Lower leg skin (tissue), 4 donors: ENCODE results near the gene DIP2C. TPM values are rescaled to one million over a fixed set of nuclear protein-coding genes. Genes with fewer than 3 reads are reported as not detected.
"Not testable (repeated sequence)": the region's sequence is repeated elsewhere in the genome, so short reads cannot be mapped to it uniquely, and the experiment has no call there.

Experiments
- DNase-seq, 2 donors: peaks; one replicate each; pipeline ENCODE4 v3.0.0-alpha.2; 2019; ENCODE audit warnings: low spot score in 2 of 2
- H3K4me3 ChIP-seq: fragments of 200-600 bp; sonication (generic); 2 replicates; pipeline ENCODE4 v1.5.1; 2017; ENCODE audit warnings: mild to moderate bottlenecking, low read depth; ENCODE audit not compliant: poor library complexity, severe bottlenecking
- CTCF ChIP-seq, 3 donors: fragments of 450-650 bp; IDR thresholded peaks; one replicate each; pipeline ENCODE4 v1.5.1; 2016; ENCODE audit warnings: antibody characterized with exemption in 3 of 3, mild to moderate bottlenecking in 3 of 3, moderate library complexity in 2 of 3
- POLR2A ChIP-seq, 2 donors: fragments of 450-650 bp; IDR thresholded peaks; one replicate each; pipeline ENCODE4 v1.6.1; 2016 to 2017; ENCODE audit warnings: antibody characterized with exemption in 2 of 2, mild to moderate bottlenecking in 1 of 2, moderate library complexity in 1 of 2
- WGBS, 2 donors: methylation state at CpG; one replicate each; pipeline ENCODE4 v1.1.5; 2018; 5-methylcytosine and 5-hydroxymethylcytosine counted together
- intact Hi-C: fragments of 100-400 bp; cut with DNase I; formaldehyde crosslinking; loops from one replicate; pipeline ENCODE4 v1.15.0; 2023; ENCODE audit warnings: low total_unique reads
- total RNA-seq, 4 donors: library from RNA; depleted of rRNA; stranded (reverse); fragments of >200 nt; gene quantifications; one replicate each; pipeline ENCODE4 v1.1.0, GENCODE V29; 2016

The DIP2C gene
- total RNA-seq, 4 donors from 2014 or later, result 6.2 to 14.7 (median 10.6) TPM

- WGBS, 2 donors, result 79 to 82% methylated on average over 9 of the region's 9 CpGs
- no peak for TF ChIP-seq POLR2A (IDR thresholded peaks at IDR 0.05)
- no peak for TF ChIP-seq CTCF (IDR thresholded peaks at IDR 0.05)
- H3K4me3 ChIP-seq, result no peak overlapping the region
- no peak for DNase-seq
- intact Hi-C loops, result no loop called here
These were observed 261.5 kb downstream of the DIP2C start for GRCh38 chr10:427761-428519.

- intact Hi-C loops, result not testable (repeated sequence)
These were observed 264.1 kb downstream of the DIP2C start for GRCh38 chr10:425365-425764.

GRCh38 chr10:424724-425123 is 264.7 kb downstream of the DIP2C start:
- DNase-seq, intact Hi-C loops, H3K4me3 ChIP-seq: not testable (repeated sequence)
- 80 to 91% methylated on average over 8 to 10 of the region's 11 CpGs for WGBS, 2 donors

More at GRCh38 chr10:425365-425764, 264.1 kb downstream of the DIP2C start:
- not testable (repeated sequence) for DNase-seq, H3K4me3 ChIP-seq
- WGBS, 2 donors, result 94 to 96% methylated on average over 12 of the region's 12 CpGs

GRCh38 chr10:423178-423577 is 266.3 kb downstream of the DIP2C start:
- intact Hi-C loops, result no loop called here
- no peak overlapping the region for H3K4me3 ChIP-seq
- WGBS, 2 donors, result 94 to 95% methylated on average over 7 of the region's 7 CpGs
- DNase-seq, result no peak
- TF ChIP-seq CTCF (IDR thresholded peaks at IDR 0.05) (no peak), POLR2A (IDR thresholded peaks at IDR 0.05) (no peak)

GRCh38 chr10:422675-423074 is 266.8 kb downstream of the DIP2C start:
- H3K4me3 ChIP-seq, result no peak overlapping the region
- intact Hi-C loops, result no loop called here
- 81 to 85% methylated on average over 14 of the region's 14 CpGs for WGBS, 2 donors
- TF ChIP-seq POLR2A (IDR thresholded peaks at IDR 0.05), result no peak
- no peak for TF ChIP-seq CTCF (IDR thresholded peaks at IDR 0.05)
- no peak for DNase-seq

- no peak overlapping the region for H3K4me3 ChIP-seq
- TF ChIP-seq CTCF (IDR thresholded peaks at IDR 0.05) (no peak), POLR2A (IDR thresholded peaks at IDR 0.05) (no peak)
- intact Hi-C loops, result no loop called here
- no peak for DNase-seq
- 87 to 89% methylated on average over 11 of the region's 11 CpGs for WGBS, 2 donors
These were observed 267.2 kb downstream of the DIP2C start for GRCh38 chr10:422241-422640.

- intact Hi-C loops, result no loop called here
- TF ChIP-seq CTCF (IDR thresholded peaks at IDR 0.05), result no peak
- TF ChIP-seq POLR2A (IDR thresholded peaks at IDR 0.05), result no peak
- 77 to 80% methylated on average over 8 of the region's 8 CpGs for WGBS, 2 donors
- DNase-seq, result no peak
- H3K4me3 ChIP-seq, result no peak overlapping the region
These were observed 268.3 kb downstream of the DIP2C start for GRCh38 chr10:421170-421569.
